HTR-8/SVneo (cell line): ENCODE results near the gene GET4.

Experiments used
- DNase-seq: peaks from one replicate; pipeline ENCODE4 v3.0.0; 2011; ENCODE audit warnings: low spot score, mixed read lengths; ENCODE audit not compliant: insufficient read length
- FAIRE-seq: peaks from 2 replicates; lab custom pipeline; 2011; peaks lifted over from hg19 to GRCh38; lab: Jason Lieb, UNC

GET4 gene

DNA sequence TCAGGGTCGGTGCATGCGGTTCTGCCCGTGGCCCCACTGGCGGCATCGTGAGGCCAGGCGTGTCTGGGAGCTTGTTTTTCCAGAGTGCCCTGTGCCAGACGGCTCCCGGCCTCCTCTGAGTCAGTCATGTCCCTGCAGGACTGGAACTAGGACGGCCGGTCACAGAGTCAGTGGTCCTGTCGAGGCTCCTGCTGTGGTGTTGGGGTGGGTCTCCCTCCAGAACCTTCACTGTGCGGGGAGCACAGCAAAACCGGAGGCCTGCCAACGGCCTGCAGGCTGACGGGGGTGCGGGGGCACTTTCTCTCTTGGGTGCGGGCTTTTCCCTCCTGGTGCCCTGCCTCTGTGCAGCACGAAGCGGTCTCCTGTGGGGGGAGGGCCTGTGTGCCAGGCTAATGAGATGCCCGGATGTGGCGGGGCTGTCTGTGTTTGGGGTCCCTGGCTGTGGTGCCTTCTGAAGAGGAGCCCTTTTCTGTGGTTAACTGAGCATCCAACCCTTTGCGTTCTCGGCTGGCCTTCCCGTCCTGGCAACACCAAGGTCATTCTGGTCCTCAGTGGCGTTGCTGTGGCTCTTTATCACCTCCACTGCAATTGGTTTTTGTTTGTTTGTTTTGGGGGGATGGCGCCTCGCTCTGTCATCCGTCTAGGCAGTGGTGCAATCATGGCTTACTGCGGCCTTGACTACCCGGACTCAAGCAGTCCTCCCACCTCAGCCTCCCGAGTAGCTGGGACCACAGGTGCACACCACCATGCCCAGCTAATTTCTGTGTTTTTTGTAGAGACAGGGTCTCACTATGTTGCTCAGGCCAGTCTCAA is 8.0 kb downstream of the GET4 start:
- FAIRE-seq (no peak), DNase-seq (no peak)

DNA sequence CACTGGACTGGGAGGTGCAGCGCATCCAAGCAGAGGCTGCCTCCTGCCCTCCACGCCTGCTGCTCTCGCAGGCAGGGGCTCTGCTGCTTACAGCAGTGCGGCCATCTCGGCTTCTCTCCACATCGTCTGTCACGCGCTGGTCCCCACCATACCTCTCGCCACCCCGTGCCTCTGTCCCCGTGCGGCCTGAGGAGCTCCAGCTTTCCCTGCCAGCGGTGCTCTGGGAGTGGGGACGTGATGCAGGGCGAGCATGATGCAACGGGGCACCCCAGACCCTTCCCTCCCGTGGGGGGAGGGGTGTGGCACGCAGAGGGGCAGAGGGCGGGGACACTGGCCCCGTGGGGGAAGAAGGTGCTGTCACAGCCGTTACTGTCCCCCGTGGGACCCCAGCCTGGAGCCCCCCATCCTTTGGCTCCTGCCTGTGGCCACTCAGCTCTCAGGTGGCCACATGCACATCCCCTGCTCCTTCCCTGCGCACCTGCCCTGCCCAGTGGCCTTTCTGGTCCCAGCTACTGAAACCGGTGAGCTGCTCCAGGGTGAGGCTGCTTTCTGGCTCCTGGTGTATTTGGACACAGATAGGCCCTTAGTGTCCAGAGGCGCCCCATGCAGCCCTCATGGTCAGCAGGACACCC is 9.0 kb downstream of the GET4 start:
- DNase-seq (no peak), FAIRE-seq (peak; percentile 63)

DNA sequence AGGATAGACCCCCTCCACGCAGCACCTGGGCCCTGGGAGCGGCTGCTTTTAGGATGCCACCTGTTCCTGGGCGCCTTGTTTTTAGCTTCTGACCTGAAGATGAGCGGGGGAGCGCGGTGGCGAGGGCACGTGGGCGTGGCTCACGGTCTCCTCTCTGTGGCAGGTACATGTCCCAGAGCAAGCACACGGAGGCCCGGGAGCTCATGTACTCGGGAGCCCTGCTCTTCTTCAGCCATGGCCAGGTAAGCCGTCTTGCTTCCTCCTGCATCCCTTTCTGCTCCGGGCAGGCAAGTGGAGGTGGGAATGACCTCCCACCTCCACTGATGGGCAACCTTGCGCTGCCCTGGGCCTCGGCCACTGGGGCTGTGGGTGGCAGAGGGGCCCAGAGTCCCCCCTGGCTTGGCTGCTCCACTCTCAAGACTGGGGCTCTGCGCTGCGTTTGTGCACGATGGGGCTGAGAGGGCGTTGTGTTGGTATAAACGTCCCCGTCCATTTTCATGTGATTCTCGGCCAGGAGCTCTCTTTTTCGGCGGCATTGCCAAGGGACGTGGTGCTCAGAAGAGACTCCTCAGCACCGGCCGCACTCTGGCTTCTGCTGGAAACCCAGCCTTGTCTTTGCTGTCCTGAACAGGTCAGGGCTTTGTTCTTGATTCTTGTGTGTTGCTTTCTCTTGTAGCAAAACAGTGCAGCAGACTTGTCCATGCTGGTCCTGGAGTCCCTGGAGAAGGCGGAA is 9.7 kb downstream of the GET4 start:
- FAIRE-seq (peak; percentile 58), DNase-seq (no peak)

DNA sequence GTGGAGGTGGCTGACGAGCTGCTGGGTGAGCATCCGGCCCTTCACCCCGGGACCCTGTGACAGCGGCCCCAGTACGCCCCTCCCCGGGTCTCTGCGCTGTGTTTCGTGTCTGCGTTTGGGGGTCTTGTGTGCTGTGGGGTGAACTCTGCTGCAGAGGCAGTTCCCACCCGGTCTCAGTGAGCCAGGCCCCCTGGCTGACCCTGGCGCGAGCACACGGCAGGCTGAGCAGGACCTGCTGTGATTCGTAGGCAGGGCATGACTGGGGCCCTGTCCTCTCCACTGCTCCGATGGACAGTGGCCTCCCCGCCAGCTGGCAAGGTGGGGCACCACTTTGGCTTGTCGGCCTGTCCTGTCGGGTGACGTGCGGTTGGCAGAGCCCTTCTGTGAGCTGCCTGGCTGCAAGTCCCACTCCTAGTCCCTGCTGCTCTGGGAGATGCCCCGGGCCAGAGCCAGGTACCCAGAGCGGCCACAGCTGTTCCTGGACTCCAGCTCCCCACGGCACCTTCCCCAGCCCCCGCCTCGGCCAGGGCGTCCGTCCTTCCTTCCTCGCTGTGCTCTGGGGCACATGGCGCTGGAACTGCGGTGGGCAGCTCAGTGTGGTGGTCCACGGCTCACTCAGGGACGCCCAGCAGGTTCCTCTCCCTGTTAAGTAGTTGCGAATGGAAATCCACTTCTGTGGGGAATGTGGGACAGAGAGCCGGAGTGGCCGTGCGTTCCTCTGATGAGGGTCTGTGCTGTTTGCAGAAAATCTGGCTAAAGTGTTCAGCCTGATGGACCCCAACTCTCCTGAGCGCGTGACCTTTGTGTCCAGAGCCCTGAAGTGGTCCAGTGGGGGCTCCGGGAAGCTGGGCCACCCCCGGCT is 10.5 kb downstream of the GET4 start:
- no peak for DNase-seq
- FAIRE-seq = peak; percentile 69

DNA sequence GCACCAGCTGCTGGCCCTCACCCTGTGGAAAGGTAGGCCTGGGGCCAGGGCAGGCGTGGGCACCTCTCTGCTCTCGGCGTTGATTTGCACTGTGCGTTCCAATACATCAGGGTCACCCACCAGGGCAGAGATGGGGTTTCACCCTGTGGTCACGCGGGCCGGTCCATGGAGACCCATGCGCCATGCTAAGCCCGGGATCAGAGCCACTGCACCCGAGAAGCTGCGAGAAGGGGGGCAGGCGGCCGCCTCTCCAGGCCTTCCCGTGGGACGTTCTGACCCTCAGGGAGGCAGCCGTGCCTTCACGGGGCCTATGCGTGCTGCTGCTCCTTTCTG is 11.1 kb downstream of the GET4 start:
- FAIRE-seq (no peak), DNase-seq (no peak)

DNA sequence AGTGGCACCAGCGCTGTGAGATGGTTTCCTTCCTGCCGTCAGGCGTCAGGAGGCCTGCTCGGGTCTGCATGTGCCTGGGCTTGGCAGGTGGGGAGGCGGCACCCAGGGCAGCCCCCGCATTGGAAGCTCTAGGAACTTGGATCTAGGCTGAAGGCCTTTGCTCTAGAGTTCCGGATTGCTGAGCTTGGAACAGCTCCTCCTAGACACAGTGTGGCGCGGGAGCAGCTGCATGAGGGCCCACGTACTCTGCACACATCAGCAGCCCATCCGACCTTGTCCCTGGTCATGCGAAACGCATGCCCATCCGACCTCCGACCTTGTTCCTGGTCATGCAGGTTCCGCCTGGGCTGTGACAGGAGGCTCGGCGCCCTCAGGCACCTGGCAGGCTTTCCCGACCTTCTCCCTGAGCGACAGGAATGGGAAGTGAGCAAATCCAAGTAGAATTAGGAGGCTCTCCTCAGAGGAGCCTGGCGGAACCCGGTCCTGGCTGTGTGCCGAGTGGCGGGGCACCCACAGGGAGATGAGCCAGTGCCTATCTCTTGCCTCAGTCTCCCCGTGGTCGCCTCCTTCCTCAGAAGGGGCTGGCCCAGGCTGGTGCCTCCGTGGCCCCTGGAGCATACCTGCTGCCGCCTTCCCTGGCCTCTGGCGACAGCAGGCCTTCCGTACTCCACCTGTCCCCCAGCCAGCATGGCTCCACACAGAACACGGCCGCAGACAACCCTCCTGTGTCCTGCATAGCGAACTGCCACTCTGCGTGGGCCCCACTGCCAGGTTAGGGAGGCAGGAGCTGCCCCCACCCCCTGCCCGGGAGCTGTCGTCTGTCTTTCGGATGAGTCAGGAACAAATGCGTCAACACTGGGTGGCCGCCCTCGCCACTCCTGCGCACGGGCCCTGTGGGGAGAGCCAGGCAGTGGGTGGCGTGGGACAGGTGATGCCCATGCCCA is 12.0 kb downstream of the GET4 start:
- FAIRE-seq = no peak

DNA sequence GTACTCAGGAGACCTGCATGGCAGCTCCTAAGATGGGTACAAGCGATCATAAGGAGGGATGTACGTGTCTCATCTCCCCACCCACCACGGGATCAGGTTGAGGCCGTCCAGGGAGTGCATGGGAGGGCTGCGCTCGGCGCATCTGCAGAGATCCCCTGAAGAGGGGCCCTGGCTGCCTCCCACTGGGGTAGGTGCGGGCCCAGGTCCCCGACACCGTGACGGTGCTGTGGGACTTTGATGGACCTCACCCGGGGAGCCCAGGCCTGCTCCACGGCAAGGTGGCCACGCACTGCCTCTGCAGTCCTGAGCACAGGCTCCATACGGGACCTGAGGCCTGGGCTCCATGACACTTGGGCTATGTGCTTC is 12.7 kb downstream of the GET4 start:
- no peak for FAIRE-seq
- DNase-seq = no peak

More for the DNA sequence above, 12.0 kb downstream of the GET4 start:
- DNase-seq = no peak

DNA sequence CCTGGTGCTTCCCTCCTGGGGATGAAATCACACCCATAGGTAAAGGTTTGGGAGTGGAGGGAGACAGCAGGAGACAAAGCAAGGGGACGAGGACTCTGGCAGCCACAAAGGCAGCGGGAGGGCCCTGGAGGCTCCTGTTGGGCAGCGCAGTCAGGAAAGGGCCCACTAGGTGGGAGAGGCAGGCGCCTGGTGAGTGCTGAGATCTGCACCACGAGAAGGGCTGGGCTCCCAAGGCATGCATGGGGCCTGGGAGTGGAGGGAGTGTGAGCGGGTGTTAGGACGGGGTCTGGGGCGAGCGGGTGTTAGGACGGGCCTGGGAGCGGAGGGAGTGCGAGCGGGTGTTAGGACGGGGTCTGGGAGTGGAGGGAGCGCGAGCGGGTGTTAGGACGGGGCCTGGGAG is 13.0 kb downstream of the GET4 start:
- DNase-seq (no peak), FAIRE-seq (no peak)

DNA sequence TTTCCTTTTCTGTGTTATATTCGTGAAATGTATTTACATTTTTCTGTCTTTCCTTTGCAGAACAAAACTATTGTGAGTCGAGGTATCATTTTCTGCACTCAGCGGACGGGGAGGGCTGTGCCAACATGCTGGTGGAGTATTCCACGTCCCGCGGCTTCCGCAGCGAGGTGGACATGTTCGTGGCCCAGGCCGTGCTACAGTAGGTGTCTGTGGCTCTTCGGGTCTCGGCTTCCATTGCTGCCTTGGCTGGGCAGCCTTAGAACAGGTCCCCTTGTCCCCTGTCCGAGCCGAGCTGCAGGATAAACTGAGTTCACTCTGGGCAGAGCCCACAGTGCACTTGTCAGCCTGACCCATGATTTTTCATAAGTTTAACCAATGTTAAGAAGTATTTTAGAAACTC is 14.5 kb downstream of the GET4 start:
- no peak for FAIRE-seq

DNA sequence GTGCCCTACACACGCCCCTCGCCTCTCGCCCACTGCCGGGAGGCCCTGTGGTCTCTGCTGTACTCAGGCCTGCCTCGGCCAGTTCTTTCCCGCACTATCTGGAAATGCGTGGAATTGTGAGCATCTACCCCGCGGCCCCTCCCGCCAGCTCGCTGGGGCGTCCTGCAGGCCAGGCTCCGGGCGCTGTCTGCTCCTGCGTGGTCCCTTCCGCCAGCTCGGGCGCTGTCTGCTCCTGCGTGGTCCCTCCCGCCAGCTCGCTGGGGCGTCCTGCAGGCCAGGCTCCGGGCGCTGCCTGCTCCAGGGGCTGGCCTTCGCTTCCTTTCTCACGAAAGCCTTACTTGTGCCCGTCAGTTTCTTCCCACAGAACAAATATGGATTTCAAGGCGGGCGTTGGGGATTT is 14.9 kb downstream of the GET4 start:
- DNase-seq = no peak
- FAIRE-seq = no peak

More for the DNA sequence above, 14.5 kb downstream of the GET4 start:
- no peak for DNase-seq

DNA sequence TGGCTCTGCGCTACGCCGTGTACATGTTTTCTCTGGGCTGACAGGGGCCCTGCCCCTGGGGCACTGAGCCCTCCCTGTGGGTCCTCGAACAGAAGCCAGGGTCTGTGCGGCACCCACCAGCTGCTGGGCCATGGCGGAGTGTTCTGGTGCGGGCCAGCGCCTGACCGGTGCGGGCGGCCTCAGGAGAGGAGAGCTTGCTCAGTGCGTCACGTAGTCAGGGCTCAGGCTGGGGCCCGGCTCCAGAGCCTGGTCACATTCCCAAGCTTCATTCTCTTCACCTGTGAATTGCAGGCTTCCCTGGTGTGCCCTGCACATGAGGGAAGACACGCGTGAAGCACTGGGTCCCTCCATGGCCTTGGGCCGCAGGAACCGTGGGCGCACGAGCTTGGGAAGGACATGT is 15.5 kb downstream of the GET4 start:
- no peak for FAIRE-seq

DNA sequence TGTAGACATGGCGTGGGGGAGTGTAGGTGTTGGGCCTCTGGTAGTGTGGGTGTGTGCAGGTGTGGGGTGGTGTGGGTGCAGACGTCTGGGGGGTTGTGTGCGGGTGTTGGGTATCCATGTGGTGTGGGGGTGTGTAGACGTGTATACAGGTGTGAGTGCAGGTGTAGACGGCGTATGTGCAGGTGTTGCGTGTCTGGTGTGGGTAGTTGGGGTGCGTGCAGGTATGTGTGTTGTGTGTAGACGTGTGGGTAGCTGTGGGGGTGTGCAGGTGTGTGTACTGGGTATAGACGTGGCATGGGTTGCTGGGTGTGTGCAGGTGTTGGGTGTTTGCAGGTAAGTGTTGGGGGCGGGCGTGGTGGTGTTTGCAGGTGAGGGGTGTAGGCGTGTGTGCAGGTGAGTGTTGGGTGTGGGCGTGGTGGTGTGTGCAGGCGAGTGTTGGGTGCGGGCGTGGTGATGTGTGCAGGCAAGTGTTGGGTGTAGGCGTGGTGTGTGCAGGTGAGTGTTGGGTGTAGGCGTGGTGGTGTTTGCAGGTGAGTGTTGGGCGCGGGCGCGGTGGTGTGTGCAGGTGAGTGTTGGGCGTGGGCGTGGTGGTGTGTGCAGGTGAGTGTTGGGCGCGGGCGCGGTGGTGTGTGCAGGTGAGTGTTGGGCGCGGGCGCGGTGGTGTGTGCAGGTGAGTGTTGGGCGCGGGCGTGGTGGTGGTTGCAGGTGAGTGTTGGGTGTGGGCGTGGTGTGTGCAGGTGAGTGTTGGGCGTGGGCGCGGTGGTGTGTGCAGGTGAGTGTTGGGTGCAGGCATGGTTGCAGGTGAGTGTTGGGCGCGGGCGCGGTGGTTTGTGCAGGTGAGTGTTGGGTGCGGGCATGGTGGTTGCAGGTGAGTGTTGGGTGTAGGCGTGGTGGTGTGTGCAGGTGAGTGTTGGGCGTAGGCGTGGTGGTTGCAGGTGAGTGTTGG is 16.6 kb downstream of the GET4 start:
- FAIRE-seq (peak; percentile 55), DNase-seq (no peak)

More for the DNA sequence above, 15.5 kb downstream of the GET4 start:
- DNase-seq = no peak

DNA sequence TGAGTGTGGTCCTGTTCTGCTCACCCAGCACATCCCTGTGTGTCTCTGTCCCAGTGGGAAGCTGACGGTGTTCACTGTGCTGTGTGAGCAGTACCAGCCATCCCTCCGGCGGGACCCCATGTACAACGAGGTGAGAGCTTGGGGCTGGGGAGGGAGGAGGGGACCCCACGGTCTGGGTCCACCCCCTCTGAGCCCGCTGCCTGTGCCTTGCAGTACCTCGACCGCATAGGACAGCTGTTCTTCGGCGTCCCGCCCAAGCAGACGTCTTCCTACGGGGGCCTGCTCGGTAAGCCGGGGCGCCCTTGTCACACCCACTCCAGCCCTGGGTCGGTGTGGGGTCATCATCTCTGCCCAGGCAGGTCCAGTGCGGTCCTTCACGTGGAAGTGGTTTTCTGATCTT is 17.3 kb downstream of the GET4 start:
- FAIRE-seq = peak; percentile 51
- no peak for DNase-seq

DNA sequence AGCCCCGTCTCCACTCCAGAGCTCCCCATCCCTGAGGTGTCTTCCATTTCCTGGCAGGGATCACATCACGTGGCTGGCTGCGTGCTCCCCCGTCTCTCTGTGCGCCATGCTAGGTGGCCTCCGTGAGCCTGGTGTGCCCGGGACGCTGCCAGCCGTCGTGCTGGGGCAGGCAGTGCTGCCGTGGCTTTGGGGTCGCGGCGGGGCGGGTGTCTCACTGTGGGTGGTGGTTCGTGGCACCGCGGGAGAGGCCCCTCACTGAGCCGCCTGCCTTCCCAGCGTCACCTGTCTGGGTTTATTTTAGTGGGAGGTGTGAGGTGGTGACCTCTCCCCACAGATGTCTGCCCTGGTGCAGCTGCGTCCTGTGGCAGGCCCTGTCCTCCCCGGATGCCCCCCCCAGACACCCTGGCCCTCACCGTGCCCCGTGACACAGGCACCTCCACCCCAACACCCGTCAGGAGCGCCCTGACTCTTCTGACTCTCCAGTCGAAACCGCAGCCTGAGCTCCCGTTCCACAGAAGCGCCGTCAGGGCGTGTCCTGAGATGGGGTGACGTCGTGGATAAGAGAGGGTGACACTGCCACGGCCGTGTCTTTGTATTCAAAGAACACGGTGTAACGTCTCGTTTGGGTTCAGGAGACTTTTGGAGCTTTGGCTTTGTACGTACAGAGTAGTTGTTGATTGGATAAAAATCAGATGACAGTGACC is 18.0 kb downstream of the GET4 start:
- FAIRE-seq = no peak
- DNase-seq = no peak

DNA sequence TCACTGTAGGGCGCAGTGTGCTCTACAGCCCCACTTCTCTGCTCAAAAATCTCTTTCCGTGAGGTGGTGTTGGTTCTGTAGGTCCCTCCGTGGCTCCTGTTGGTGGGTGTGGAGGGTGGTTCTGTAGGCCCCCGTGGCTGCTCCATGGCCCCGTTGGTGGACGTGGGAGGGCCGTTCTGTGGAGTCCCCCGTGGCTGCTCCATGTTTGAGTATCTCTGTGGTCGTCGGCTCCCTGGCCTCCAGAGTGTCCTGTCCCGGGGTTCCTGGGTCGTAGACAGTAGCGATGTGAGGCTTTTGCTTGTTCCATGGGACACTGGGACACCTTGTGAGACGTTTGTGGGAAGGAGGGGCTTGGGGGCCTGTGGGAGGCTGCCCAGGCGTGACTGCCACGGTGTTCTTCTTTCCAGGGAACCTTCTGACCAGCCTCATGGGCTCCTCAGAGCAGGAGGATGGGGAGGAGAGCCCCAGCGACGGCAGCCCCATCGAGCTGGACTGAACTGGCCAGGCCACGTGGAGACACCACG is 18.6 kb downstream of the GET4 start:
- FAIRE-seq (no peak), DNase-seq (no peak)

DNA sequence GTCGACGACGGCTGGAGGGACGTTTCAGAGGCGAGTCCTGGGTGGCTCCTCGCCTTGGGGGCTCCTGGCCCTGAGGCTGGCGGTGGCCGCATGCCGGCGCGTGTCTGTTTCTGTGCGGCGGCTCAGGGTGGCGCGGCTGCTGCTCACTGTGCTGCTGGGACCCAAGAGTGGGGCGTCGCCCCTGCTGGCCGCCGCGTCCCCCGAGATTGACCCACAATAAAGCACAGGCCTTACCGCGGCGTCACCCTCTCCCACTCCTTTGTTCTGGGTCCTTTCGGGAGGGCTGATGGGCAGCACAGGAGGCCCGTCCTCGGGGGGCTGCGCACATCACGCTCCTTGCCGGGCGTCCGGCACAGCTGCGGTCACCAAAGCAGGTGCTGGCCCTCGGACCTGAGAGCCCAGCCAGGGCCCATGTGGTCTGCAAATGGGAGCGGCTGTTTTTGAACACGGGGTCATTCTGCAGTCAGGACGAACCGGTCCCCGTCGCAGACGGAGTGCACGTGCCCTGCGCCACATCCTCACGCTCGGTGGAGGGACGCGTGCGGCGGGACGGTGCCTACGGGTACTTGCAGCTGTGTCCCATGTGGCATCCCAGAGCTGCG is 19.2 kb downstream of the GET4 start:
- DNase-seq (no peak), FAIRE-seq (no peak)
